Stimulated activated naive CD8-positive, alpha-beta T cell treated with anti-CD3 and anti-CD28 coated beads, Interleukin-15, amount 100 ng/mL, for 72 hours (primary cell): ENCODE data around the gene COL18A1.

Experiments used
- ATAC-seq: fragments of 150-1000 bp; cut with Tn5 transposase; 2 replicates; pipeline ENCODE4 v1.10.0; 2021; ENCODE audit warnings: mild to moderate bottlenecking, moderate library complexity
- DNase-seq, 2 donors: peaks; one replicate each; pipeline ENCODE4 v3.0.0; 2021 to 2022
- H3K27ac Mint-ChIP-seq, 2 donors: one replicate each; pipeline ENCODE4 v1.8.0; 2022; ENCODE audit warnings: mild to moderate bottlenecking in 2 of 2, mixed read lengths in 2 of 2, moderate library complexity in 2 of 2
- H3K27me3 Mint-ChIP-seq: one replicate; pipeline ENCODE4 v1.8.0; 2022; ENCODE audit warnings: mixed read lengths
- H3K4me1 Mint-ChIP-seq: one replicate; pipeline ENCODE4 v1.8.0; 2022; ENCODE audit warnings: mild to moderate bottlenecking, mixed read lengths
- H3K4me3 Mint-ChIP-seq, 2 donors: one replicate each; pipeline ENCODE4 v1.8.0; 2022; ENCODE audit warnings: mild to moderate bottlenecking in 2 of 2, mixed read lengths in 2 of 2, moderate library complexity in 1 of 2
- H3K9me3 Mint-ChIP-seq, 2 donors: one replicate each; pipeline ENCODE4 v1.8.0; 2022; ENCODE audit warnings: mixed read lengths in 2 of 2

Gene COL18A1

DNA sequence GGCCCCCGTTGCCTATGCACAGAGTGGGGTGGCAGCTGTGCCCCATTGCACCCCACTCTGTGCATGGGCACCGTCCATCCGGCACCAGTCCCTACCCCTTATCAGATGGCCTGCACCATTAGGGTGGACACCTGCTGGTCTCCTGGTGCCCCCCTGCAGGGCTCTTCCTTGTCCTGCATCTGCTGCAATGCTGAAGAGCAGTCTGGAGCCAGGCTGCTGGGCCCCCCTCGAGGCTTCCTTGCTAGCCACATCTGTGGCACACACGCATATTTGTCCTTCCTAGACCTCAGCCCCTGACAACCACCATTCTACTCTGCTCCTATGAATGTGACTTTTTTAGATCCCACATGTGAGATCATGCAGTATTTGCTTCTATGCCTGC, 56.4 kb downstream of the COL18A1 start:
- DNase-seq (no peak), ATAC-seq (no peak)
- H3K4me3 Mint-ChIP-seq: no peak overlapping the region
- no peaks in the 10 kb centered on the region for H3K9me3 Mint-ChIP-seq
- H3K27ac Mint-ChIP-seq: no peak overlapping the region
- H3K4me1 Mint-ChIP-seq: peaks cover 5% of the 10 kb centered on the region
- peaks cover 17% of the 10 kb centered on the region for H3K27me3 Mint-ChIP-seq

DNA sequence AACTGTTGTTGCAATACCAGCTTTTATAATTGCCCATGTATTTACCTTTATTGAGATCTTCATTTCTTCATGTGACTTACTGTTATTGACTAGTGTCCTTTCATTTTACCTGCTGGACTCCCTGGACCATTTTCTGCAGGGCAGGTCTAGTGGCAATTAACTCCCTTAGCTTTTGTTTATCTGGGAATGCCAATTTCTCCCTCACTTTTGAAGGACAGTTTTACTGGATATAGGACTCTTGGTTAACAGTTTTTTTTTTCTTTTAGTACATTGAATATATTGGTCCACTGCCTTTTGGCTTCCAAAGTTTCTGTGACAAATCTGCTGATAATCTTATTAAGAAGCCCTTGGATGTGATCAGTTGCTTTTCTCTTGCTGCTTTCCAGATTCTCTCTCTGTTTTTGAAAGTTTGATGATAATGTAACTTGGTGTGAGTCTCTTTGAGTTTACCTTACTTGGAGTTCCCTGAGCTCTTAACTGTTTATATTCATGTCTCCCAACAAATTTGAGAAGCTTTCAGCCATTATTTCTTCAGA, 56.9 kb downstream of the COL18A1 start:
- peaks cover 5% of the 10 kb centered on the region for H3K4me1 Mint-ChIP-seq
- no peaks in the 10 kb centered on the region for H3K9me3 Mint-ChIP-seq
- DNase-seq: no peak
- no peak overlapping the region for H3K4me3 Mint-ChIP-seq
- no peak for ATAC-seq
- H3K27ac Mint-ChIP-seq: no peak overlapping the region
- H3K27me3 Mint-ChIP-seq: peaks cover 17% of the 10 kb centered on the region

DNA sequence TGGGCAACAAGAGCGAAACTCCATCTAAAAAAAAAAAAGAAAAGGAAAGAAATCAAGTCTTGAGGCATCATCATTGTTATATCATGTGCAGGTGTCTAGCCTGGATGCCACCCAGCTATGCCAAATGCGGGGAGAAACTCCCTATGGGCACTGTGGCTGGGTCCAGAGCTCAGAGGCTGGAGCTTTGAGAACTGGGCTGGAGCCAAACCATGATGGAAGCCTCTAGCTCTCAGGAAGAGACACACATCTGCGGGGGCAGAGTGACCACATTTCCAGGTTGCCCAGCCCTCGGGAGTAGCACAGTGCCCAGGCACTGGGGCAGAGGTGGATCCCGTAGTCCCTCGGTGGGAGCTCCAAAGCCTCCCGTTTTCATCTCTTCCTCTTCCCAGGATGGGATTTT, 58.9 kb downstream of the COL18A1 start:
- Mint-ChIP-seq H3K4me3 (no peak overlapping the region), H3K27ac (no peak overlapping the region), H3K4me1 (peaks cover 5% of the 10 kb centered on the region), H3K27me3 (peaks cover 17% of the 10 kb centered on the region), H3K9me3 (no peaks in the 10 kb centered on the region)
- DNase-seq: no peak
- no peak for ATAC-seq

DNA sequence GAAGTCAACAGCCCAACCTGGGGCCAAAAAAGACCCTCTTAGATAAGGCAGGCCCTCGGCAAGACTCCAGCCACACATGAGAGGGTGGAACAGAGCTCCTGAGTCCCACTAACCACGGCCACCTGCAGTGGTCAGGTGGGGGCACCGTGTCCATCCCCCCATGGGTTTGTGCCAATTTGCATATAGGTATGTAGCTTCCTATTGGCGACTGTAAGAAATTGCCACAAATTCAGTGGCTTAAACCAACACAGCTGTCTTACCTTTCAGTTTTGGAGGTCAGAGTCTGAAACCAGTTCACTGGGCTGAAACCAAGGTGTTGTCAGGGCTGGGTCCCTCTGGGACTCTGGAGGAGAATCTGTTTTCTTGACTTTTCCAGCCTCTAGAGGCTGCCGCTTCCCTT, 59.3 kb downstream of the COL18A1 start:
- H3K27ac Mint-ChIP-seq: no peak overlapping the region
- H3K4me1 Mint-ChIP-seq: peaks cover 5% of the 10 kb centered on the region
- no peak overlapping the region for H3K4me3 Mint-ChIP-seq
- peaks cover 17% of the 10 kb centered on the region for H3K27me3 Mint-ChIP-seq
- no peaks in the 10 kb centered on the region for H3K9me3 Mint-ChIP-seq
- ATAC-seq (no peak), DNase-seq (no peak)

DNA sequence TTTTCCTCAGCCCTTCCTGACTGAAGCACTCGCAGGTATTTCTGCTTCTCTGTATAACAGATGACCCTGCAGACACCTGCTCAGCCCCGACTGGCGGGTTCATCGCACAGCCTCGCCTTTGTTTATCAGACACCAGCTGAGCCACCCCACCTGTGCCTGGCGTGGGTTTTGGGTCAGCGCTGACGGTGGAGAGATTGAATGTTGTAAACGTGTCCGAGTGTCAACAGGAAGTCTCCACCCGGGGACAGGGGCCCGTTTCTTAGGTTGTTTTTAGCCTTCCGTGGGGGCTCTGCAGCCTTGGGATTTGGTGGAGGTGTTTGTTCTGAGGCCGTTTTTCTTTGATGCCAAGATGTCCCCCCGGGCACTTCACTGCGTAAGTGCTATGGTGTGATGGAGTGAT, 60.1 kb downstream of the COL18A1 start:
- H3K9me3 Mint-ChIP-seq: no peaks in the 10 kb centered on the region
- H3K4me1 Mint-ChIP-seq: peaks cover 5% of the 10 kb centered on the region
- no peak overlapping the region for H3K4me3 Mint-ChIP-seq
- H3K27me3 Mint-ChIP-seq: peaks cover 17% of the 10 kb centered on the region
- H3K27ac Mint-ChIP-seq: no peak overlapping the region
- DNase-seq: no peak
- ATAC-seq: no peak

DNA sequence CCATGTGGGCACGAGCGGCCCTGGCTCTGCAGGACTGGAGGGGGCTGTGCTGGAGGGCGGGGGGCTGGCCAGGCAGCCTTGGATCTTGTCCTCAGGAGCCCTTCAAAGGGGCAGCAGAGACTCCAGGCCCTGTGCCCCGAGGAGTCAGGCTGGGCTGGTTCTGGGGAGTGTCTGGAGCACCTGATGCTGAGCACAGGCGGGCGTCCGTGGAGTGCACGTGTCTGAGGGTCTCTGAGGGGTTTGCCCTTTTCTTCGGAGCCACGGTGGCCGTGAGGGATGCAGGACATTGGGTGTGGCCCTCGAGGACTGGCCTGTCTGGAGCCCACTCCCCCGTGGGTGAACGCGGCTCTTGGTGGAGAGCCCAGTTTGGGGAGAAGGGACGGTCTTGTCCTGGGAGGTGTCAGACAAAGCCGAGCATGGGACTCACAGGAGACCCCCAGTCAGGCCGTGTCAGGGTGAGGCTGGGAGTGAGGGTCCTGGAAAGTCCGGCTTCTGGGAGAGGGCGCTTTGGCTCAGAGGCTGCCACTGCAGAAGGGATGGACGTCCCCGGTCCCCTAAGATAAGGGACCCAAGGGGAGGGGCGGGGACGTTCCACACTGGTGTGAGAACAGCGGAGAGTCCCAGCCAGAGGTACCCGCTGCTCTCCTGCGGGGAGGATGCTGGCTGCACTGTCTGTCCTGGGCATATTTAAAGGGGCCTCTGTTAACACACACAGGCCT, 60.8 kb downstream of the COL18A1 start:
- Mint-ChIP-seq H3K4me3 (no peak overlapping the region), H3K27ac (no peak overlapping the region), H3K4me1 (peaks cover 9% of the 10 kb centered on the region), H3K9me3 (no peaks in the 10 kb centered on the region), H3K27me3 (peaks cover 17% of the 10 kb centered on the region)
- DNase-seq: no peak
- no peak for ATAC-seq

DNA sequence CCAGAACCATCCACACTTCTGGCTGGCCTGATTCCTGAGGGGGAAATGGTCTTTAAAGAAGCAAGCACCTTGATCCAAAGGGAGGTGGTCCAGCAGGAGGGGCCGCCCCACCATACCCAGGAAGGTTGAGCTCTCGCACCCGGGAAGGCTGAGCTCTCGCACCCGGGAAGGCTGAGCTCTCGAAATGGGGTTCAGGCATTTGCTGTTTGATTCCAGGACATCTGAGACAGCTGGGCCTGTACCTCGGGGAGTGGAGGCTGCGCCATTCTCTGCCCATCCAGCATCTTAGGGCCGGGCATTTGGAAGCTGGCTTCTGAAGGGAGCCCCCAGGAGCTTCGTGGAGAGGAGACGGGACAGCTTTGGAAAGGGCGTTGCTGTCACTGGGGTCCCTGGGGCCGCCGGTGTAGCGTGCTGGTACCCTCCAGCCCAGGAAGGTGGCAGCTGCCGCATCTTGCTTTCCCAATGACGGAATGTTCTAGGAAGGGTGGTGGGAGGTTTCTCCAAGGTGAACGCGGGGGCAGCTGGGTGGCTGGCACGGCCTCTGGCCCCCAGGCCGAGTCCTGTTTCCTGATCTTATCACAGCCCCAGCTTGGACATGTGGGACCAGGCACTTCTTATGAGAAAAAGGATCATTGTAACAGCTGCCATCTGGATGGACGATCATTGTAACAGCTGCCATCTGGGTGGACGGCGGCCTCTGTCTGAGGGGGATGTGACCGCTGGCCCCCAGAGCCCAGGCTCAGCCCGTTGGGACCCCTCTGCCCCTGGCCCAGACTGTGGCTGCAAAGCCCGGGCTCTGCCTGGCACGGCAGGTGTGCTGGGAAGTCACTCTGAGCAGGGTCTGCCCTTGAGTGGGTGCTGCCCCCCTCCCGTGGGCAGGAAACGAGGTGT, 61.6 kb downstream of the COL18A1 start:
- Mint-ChIP-seq H3K27ac (no peak overlapping the region), H3K4me3 (no peak overlapping the region), H3K9me3 (no peaks in the 10 kb centered on the region), H3K27me3 (peaks cover 17% of the 10 kb centered on the region), H3K4me1 (peaks cover 17% of the 10 kb centered on the region)
- DNase-seq (no peak), ATAC-seq (no peak)

DNA sequence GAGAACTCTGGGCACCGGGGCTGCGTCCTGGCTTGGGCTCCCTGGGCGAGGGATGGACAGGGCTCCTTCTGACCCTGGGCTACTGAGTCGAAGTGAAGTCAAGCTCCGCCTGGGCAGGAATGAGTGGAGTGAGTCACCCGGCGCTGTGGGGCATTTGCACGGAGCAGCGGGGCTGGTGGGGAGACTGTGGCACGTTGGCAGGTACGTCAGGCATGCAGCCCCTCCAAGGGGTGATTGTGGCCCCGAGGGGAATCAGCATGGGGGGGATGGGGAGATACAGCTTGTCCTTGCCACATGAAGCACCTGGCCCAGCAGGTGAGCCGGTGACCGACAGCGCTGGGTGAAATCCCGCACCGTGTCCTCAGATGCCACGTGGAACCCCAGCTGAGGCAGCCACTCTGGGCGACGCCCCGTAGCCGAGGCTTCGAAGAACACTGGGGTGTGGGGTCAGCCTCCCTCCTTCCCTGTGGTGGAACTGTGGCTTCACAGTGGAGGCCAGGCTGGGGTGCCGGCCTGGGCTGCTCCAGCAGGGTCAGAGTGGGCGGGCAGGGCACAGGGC, 62.3 kb downstream of the COL18A1 start:
- no peak for DNase-seq
- no peak for ATAC-seq
- Mint-ChIP-seq H3K27me3 (peaks cover 17% of the 10 kb centered on the region), H3K9me3 (no peaks in the 10 kb centered on the region), H3K4me3 (no peak overlapping the region), H3K27ac (no peak overlapping the region), H3K4me1 (peaks cover 17% of the 10 kb centered on the region)

DNA sequence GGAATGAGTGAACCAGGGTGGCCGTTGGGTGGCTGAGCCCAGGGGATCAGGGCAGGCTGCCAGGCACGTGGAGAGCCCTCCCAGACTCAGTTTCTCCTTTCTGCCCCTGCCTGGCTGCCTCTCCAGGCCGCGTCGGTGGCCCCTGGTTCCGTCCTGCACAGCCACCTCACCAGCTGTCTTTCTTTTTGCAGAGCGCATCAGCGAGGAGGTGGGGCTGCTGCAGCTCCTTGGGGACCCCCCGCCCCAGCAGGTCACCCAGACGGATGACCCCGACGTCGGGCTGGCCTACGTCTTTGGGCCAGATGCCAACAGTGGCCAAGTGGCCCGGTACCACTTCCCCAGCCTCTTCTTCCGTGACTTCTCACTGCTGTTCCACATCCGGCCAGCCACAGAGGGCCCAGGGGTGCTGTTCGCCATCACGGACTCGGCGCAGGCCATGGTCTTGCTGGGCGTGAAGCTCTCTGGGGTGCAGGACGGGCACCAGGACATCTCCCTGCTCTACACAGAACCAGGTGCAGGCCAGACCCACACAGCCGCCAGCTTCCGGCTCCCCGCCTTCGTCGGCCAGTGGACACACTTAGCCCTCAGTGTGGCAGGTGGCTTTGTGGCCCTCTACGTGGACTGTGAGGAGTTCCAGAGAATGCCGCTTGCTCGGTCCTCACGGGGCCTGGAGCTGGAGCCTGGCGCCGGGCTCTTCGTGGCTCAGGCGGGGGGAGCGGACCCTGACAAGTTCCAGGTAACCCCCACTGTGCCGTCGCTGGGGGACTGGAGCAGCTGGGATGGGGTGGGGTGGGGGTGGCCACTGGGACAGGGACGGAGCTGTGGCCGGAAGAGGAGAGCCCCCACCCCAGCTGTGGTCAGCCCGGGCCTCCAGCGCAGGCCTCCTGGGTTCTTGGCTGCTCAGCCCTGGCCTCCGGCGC, 63.3 kb downstream of the COL18A1 start:
- DNase-seq (no peak), ATAC-seq (no peak)
- no peaks in the 10 kb centered on the region for H3K9me3 Mint-ChIP-seq
- H3K27me3 Mint-ChIP-seq: peaks cover 17% of the 10 kb centered on the region
- peaks cover 17% of the 10 kb centered on the region for H3K4me1 Mint-ChIP-seq
- no peak overlapping the region for H3K27ac Mint-ChIP-seq
- H3K4me3 Mint-ChIP-seq: no peak overlapping the region

DNA sequence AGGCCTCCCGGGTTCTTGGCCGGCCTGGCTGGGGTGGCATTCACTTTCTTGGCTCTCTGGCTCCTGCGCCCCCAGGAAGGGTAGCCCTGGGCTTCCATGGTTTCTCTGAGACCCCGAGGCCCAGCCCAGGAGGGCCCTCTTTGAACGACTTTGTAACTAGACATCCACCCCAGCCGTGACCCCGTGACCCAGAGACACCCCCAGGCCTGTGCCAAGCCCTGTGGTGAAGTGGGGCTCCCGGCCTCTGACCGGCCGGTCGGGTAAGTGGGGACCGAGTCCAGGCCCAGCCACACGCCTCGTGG, 64.0 kb downstream of the COL18A1 start:
- H3K27me3 Mint-ChIP-seq: peaks cover 17% of the 10 kb centered on the region
- peaks cover 17% of the 10 kb centered on the region for H3K4me1 Mint-ChIP-seq
- DNase-seq (no peak), ATAC-seq (no peak)
- H3K9me3 Mint-ChIP-seq: no peaks in the 10 kb centered on the region
- no peak overlapping the region for H3K4me3 Mint-ChIP-seq
- H3K27ac Mint-ChIP-seq: no peak overlapping the region

DNA sequence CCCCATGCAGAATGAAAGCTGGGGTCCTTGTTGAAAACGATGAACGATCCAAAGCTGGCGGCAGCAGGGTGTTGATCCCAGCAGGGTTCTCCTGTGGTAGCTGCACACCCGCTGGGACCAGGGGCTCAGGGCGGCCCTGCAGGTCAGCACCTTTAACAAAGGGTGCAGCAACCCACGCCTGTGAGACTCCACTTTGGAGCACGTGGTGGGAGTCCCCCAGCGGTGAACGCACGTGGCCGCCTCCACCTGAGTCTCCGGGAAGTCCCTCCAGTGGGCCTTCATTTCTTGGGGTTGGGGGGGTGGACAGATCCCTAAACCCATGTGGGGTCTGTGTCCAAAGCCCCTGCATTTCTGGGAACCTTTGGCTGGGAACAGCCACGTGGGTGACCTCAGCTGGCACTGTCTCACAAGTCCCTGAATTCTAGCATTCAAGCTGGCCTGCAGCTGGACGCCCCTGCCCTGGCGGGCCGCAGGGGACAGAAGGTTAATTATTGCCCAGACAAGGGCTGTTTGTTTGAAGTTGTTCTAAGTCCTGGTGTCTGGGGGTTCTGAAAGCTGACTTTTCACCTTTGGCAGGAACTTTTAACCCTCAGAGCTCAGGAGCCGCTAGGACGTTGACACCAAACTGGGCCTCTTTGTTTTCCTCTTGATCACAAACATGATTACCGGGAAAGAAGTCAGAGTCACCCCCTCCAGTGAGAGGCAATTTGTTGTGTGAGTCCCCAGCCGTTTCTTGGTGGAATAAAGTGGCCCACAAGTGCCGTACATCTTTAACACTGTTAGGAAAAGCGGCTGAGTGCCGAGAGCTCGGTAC, 64.5 kb downstream of the COL18A1 start:
- peaks cover 15% of the 10 kb centered on the region for H3K27me3 Mint-ChIP-seq
- no peaks in the 10 kb centered on the region for H3K9me3 Mint-ChIP-seq
- ATAC-seq (no peak), DNase-seq (no peak)
- no peak overlapping the region for H3K27ac Mint-ChIP-seq
- no peak overlapping the region for H3K4me3 Mint-ChIP-seq
- H3K4me1 Mint-ChIP-seq: peaks cover 17% of the 10 kb centered on the region

DNA sequence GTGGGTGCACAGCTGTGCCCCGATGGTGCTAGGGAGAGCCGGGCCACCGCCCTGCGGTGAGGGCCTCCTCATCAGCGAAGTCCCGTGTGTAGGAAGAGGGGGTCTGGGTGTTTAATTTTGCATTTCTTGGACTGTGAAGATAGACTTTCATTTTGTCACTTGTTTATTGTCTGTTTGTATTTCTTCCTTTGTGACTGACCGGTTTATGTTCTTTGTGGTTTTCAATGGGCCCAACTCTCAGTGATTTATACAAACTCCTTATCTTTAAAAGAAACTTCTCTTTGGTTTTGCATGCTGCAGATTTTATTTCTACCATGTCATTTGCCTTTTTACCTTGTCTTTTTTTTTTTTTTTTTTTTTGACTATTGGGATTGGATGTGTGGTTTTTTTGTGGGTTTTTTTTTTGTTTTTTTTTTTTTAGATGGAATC, 65.1 kb downstream of the COL18A1 start:
- DNase-seq: no peak
- Mint-ChIP-seq H3K27ac (peak overlapping the region in 1 of 2 donors; percentile 12), H3K27me3 (peaks cover 9% of the 10 kb centered on the region), H3K4me1 (peaks cover 16% of the 10 kb centered on the region), H3K4me3 (no peak overlapping the region), H3K9me3 (no peaks in the 10 kb centered on the region)
- no peak for ATAC-seq

DNA sequence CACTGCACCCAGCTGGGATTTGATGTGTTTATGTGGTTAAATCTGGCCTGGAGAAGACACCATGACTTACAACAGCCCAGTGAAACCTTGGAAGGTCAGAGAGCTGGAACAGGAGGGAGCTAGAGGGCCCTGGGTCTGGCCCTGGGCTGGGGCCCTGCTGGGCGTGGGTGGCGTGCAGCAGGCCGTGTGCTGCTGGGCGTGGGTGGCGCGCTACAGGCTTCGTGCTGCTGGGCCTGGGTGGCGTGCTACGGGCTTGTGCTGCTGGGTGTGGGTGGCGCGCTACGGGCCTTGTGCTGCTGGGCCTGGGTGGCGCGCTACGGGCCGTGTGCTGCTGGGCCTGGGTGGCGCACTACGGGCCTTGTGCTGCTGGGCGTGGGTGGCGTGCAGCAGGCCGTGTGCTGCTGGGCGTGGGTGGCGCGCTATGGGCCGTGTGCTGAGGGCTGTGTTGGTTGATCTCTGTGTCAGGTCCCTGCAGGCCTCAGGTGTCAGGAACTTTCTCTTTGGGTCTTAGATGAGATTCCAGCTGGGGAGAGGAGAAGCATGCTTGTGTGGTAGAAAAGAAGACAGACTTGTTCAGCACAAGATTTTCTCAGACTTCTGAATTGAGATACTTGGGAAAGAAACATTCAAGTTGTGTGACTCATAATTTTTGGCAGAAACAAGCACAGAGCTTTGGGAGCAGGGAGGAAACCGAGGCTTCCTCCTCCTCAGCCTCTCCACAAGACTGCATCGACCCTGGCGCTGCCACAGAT, 66.0 kb downstream of the COL18A1 start:
- Mint-ChIP-seq H3K4me3 (peak overlapping the region; percentile 8 to 45), H3K4me1 (peaks cover 12% of the 10 kb centered on the region), H3K9me3 (no peaks in the 10 kb centered on the region), H3K27me3 (peaks cover under 1% of the 10 kb centered on the region), H3K27ac (peak overlapping the region; percentile 76 to 88)
- DNase-seq (no peak), ATAC-seq (peak; percentile 56)
